ENCODE data around the gene CHSY1. TPM values are rescaled to one million over a fixed set of nuclear protein-coding genes. Genes with fewer than 3 reads are reported as not detected.

Gene CHSY1
- total RNA-seq, 1 experiment from 2014 or later = 47.0 TPM

DNA sequence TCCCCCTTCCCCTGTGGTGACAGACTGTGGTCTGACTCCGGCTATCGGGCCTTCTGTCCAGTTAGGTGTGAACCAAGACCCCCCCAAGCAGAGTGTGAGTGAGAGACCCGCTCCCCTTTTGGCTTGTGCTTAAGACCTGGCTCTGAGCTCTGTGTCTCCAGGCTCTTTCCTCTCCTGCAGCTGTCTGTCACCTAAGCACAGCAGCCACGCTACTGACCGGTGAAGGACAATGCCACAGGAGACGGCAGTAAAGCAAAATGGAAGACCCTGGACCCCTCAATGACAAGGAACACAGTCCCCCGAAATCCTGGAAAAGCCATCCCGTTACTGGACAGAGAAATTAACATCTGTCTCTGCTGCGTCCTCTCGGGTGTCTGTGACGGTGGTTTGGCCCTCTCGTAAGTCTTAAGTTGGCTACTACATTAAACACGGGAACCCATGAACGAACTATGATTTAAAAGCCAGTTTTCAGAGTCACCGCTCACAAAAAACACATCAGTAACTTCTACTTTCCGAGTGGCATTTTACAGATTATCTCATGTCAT lies 53.7 kb downstream of the CHSY1 start:
- Histone ChIP-seq H3K4me3 (ENCODE audit: low read depth, low read length, poor library complexity, severe bottlenecking) (no peak overlapping the region), H3K9me3 (ENCODE audit: low read depth, low read length, poor library complexity, severe bottlenecking) (no peaks in the 10 kb centered on the region), H3K4me1 (ENCODE audit: insufficient read depth, low read length, poor library complexity, severe bottlenecking) (peaks cover 37% of the 10 kb centered on the region), H3K36me3 (ENCODE audit: insufficient read depth, low read length, poor library complexity, severe bottlenecking) (no peaks in the 10 kb centered on the region), H3K27ac (ENCODE audit: low read depth, low read length, poor library complexity, severe bottlenecking) (peak overlapping the region; percentile 18), H3K27me3 (replicated peaks; ENCODE audit: insufficient read depth, low read depth, low read length, poor library complexity) (no peaks in the 10 kb centered on the region)
- ChIA-PET POLR2A (ENCODE audit: low non-redundant PET) (interaction anchor here (0.6 kb wide), 1 partner anchor 26 kb away, joined by 3 read pairs; no protein-coding TSS in a partner anchor), CTCF (no interaction called here)
- intact Hi-C loops (cut with micrococcal nuclease; ENCODE audit: unreplicated experiment) = no loop called here
- no TSS peak for BruUV-seq (replicated peaks)
- TF ChIP-seq, protein P1, sequence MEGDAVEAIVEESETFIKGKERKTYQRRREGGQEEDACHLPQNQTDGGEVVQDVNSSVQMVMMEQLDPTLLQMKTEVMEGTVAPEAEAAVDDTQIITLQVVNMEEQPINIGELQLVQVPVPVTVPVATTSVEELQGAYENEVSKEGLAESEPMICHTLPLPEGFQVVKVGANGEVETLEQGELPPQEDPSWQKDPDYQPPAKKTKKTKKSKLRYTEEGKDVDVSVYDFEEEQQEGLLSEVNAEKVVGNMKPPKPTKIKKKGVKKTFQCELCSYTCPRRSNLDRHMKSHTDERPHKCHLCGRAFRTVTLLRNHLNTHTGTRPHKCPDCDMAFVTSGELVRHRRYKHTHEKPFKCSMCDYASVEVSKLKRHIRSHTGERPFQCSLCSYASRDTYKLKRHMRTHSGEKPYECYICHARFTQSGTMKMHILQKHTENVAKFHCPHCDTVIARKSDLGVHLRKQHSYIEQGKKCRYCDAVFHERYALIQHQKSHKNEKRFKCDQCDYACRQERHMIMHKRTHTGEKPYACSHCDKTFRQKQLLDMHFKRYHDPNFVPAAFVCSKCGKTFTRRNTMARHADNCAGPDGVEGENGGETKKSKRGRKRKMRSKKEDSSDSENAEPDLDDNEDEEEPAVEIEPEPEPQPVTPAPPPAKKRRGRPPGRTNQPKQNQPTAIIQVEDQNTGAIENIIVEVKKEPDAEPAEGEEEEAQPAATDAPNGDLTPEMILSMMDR (conservative IDR thresholded peaks at IDR 0.05; ENCODE audit: low read depth, low read length) = no peak
- TF ChIP-seq EZH2 (IDR thresholded peaks at IDR 0.05; ENCODE audit: borderline replicate concordance, low read depth, low read length, poor library complexity, severe bottlenecking) = no peak
- DNase-seq (ENCODE audit: low spot score) = no peak

DNA sequence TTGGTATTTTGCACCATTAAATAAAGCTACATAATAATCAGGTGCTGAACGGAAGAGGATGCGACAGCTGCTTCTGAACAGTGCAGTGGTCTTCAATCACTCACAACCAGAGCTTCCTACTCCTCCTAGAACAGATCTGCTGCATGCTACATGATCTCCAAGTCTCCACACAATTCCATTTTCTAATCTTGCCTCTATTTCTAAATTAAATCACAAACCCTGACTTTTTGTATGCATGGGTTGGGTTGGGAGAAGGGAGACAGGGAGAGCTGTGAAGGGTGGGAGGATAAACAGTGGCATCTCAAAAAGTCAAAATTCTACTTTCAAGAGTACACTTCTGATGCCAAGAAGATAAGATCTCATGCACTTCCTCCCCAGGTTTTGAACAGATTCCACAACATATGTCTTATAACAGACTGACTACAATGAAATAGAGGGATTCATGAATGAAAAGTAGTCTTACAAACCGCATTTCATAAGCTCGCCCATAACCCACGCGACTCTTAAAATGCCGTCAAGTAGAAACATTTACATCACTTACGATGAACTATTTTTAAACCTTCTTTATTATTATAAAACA lies 57.2 kb downstream of the CHSY1 start:
- H3K27ac ChIP-seq (ENCODE audit: low read depth, low read length, poor library complexity, severe bottlenecking) = no peak overlapping the region
- no peaks in the 10 kb centered on the region for H3K27me3 ChIP-seq (replicated peaks; ENCODE audit: insufficient read depth, low read depth, low read length, poor library complexity)
- H3K4me1 ChIP-seq (ENCODE audit: insufficient read depth, low read length, poor library complexity, severe bottlenecking) = peaks cover 22% of the 10 kb centered on the region
- no TSS peak for BruUV-seq (replicated peaks)
- H3K36me3 ChIP-seq (ENCODE audit: insufficient read depth, low read length, poor library complexity, severe bottlenecking) = no peaks in the 10 kb centered on the region
- TF ChIP-seq EZH2 (IDR thresholded peaks at IDR 0.05; ENCODE audit: borderline replicate concordance, low read depth, low read length, poor library complexity, severe bottlenecking) = no peak
- TF ChIP-seq, protein P1 (conservative IDR thresholded peaks at IDR 0.05; ENCODE audit: low read depth, low read length) = no peak
- DNase-seq (ENCODE audit: low spot score) = peak; percentile 30
- POLR2A ChIA-PET (ENCODE audit: low non-redundant PET) = no interaction called here
- CTCF ChIA-PET = no interaction called here
- intact Hi-C loops (cut with micrococcal nuclease; ENCODE audit: unreplicated experiment) = no loop called here
- no peak overlapping the region for H3K4me3 ChIP-seq (ENCODE audit: low read depth, low read length, poor library complexity, severe bottlenecking)
- no peaks in the 10 kb centered on the region for H3K9me3 ChIP-seq (ENCODE audit: low read depth, low read length, poor library complexity, severe bottlenecking)

DNA sequence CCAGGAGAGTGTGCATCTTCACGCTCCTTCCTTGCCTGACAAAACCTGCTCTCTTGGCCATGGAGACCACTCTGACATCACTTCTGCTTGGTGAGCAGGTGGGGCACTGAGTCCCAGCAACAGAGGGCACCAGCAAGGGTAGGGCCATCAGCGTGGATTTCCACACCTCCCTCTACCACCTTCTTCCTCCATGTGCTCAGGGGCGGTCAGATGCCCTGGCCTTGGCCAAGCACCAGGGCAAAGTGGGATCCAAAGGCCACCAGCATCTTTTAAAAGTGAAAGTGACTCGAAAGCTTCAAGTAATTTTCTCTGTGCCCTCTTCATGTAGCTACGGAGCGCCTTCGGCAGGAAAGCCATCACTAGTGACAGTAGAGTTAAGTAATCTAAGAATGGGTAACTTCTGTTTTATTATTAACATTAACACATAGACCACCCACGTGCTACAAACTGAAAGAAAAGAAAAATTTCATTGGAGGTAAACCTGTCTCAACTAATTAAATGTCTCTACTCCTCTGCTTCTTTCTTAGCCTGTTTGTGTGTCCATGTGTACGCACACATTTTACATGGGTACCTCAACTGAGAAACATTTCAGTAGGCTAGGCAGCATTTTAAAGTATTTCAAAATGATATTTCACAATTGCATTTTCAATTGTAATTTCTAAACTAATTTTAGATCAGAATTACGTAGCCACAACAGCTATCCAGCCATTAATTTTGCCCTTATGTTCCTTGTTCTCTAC lies 57.9 kb downstream of the CHSY1 start:
- Histone ChIP-seq H3K9me3 (ENCODE audit: low read depth, low read length, poor library complexity, severe bottlenecking) (no peaks in the 10 kb centered on the region), H3K4me3 (ENCODE audit: low read depth, low read length, poor library complexity, severe bottlenecking) (no peak overlapping the region), H3K36me3 (ENCODE audit: insufficient read depth, low read length, poor library complexity, severe bottlenecking) (no peaks in the 10 kb centered on the region), H3K27me3 (replicated peaks; ENCODE audit: insufficient read depth, low read depth, low read length, poor library complexity) (no peaks in the 10 kb centered on the region), H3K27ac (ENCODE audit: low read depth, low read length, poor library complexity, severe bottlenecking) (peak overlapping the region; percentile 19), H3K4me1 (ENCODE audit: insufficient read depth, low read length, poor library complexity, severe bottlenecking) (peaks cover 24% of the 10 kb centered on the region)
- intact Hi-C loops (cut with micrococcal nuclease; ENCODE audit: unreplicated experiment) = no loop called here
- TF ChIP-seq EZH2 (IDR thresholded peaks at IDR 0.05; ENCODE audit: borderline replicate concordance, low read depth, low read length, poor library complexity, severe bottlenecking) = no peak
- TF ChIP-seq, protein P1 (conservative IDR thresholded peaks at IDR 0.05; ENCODE audit: low read depth, low read length) = no peak
- DNase-seq (ENCODE audit: low spot score) = no peak
- BruUV-seq (replicated peaks) = no TSS peak
- ChIA-PET POLR2A (ENCODE audit: low non-redundant PET) (no interaction called here), CTCF (no interaction called here)
